Keratinocyte (primary cell): ENCODE data around the gene GRB10. TPM values are rescaled to one million over a fixed set of nuclear protein-coding genes. Genes with fewer than 3 reads are reported as not detected.

ENCODE experiments used
- DNase-seq: peaks from one replicate; pipeline ENCODE4 v3.0.0-alpha.2; 2011; ENCODE audit warnings: low read depth, missing footprints, low spot score
- FAIRE-seq: peaks from 2 replicates; lab custom pipeline; 2011; peaks lifted over from hg19 to GRCh38; lab: Jason Lieb, UNC
- H2AFZ ChIP-seq: 2 replicates; pipeline ENCODE4 v1.6.0; 2012; ENCODE audit warnings: low read length, control low read depth, inconsistent platforms; ENCODE audit not compliant: control insufficient read depth
- H3K27ac ChIP-seq: 2 replicates; pipeline ENCODE4 v1.5.1; 2011; ENCODE audit warnings: low read length; ENCODE audit not compliant: control insufficient read depth, insufficient read depth
- H3K27me3 ChIP-seq: 3 replicates; pipeline ENCODE4 v1.6.0; 2011; ENCODE audit warnings: low read length; ENCODE audit not compliant: control insufficient read depth, insufficient read depth; ENCODE audit errors: extremely low read depth
- H3K36me3 ChIP-seq, 2 experiments: 2 replicates in 1 of 2; 3 replicates in 1 of 2; pipeline ENCODE4 v1.5.1; 2011; ENCODE audit warnings: low read length in 2 of 2, mild to moderate bottlenecking in 1 of 2; ENCODE audit not compliant: control insufficient read depth in 2 of 2, insufficient read depth in 2 of 2; ENCODE audit errors: extremely low read depth in 1 of 2
- H3K4me1 ChIP-seq: 3 replicates; pipeline ENCODE4 v1.5.1; 2011; ENCODE audit warnings: low read length; ENCODE audit not compliant: control insufficient read depth, insufficient read depth; ENCODE audit errors: extremely low read depth
- H3K4me2 ChIP-seq: 3 replicates; pipeline ENCODE4 v1.6.0; 2011; ENCODE audit warnings: low read depth, low read length; ENCODE audit not compliant: control insufficient read depth, insufficient read depth; ENCODE audit errors: extremely low read depth
- H3K4me3 ChIP-seq, 3 experiments: fragments of 200-600 bp in 1 of 3; sonication (generic) in 1 of 3; 2 replicates in 2 of 3; 3 replicates in 1 of 3; pipeline ENCODE4 v1.5.1; 2011 to 2016; ENCODE audit warnings: low read length in 3 of 3, mild to moderate bottlenecking in 3 of 3, control low read depth in 2 of 3, inconsistent platforms in 1 of 3, low read depth in 1 of 3, mixed read lengths in 1 of 3, mixed run types in 1 of 3, moderate library complexity in 1 of 3; ENCODE audit not compliant: control insufficient read depth in 2 of 3, insufficient read depth in 2 of 3; ENCODE audit errors: extremely low read depth in 1 of 3
- H3K79me2 ChIP-seq: 2 replicates; pipeline ENCODE4 v1.6.0; 2012; ENCODE audit warnings: low read length; ENCODE audit not compliant: control insufficient read depth, insufficient read depth
- H3K9ac ChIP-seq: 3 replicates; pipeline ENCODE4 v1.6.0; 2011; ENCODE audit warnings: low read length; ENCODE audit not compliant: control insufficient read depth, insufficient read depth; ENCODE audit errors: extremely low read depth
- H3K9me1 ChIP-seq: 3 replicates; pipeline ENCODE4 v1.6.0; 2011; ENCODE audit warnings: low read length; ENCODE audit not compliant: control insufficient read depth, insufficient read depth; ENCODE audit errors: extremely low read depth
- H3K9me3 ChIP-seq: 2 replicates; pipeline ENCODE4 v1.5.1; 2012; ENCODE audit warnings: low read depth, low read length; ENCODE audit not compliant: control insufficient read depth
- H4K20me1 ChIP-seq: 3 replicates; pipeline ENCODE4 v1.6.0; 2011; ENCODE audit warnings: low read length; ENCODE audit not compliant: control insufficient read depth, insufficient read depth; ENCODE audit errors: extremely low read depth
- EZH2 ChIP-seq: IDR thresholded peaks from one replicate; pipeline ENCODE4 v1.6.1; 2012; ENCODE audit warnings: inconsistent platforms, mild to moderate bottlenecking, low read length, moderate library complexity
- dilution Hi-C: fragments of 300-500 bp; cut with MboI; formaldehyde crosslinking; loops from one replicate; pipeline ENCODE4 v1.7.0; 2020; ENCODE audit warnings: low sequenced_read_pairs; ENCODE audit not compliant: extremely low pct_ligation_motif_present
- polyA plus RNA-seq, 5 experiments: library from polyadenylated mRNA; depleted of rRNA in 3 of 5; stranded (reverse) in 3 of 5; stranded (forward) in 1 of 5; unstranded in 1 of 5; fragments of >200 nt; gene quantifications; 1 replicate in 1 of 5; 2 replicates in 3 of 5; 3 replicates in 1 of 5; pipeline versions ENCODE4 v1.2.1 to v1.2.3, GENCODE V29; 2011 to 2012; ENCODE audit warnings: missing spikeins in 2 of 5, low read depth in 1 of 5, low replicate concordance in 1 of 5
- TF ChIP-seq, protein P1 (sequence below), 3 experiments: IDR thresholded peaks in 1 of 3; conservative IDR thresholded peaks in 1 of 3; optimal IDR thresholded peaks in 1 of 3; 2 replicates in 2 of 3; 3 replicates in 1 of 3; pipeline versions ENCODE3 to v1.5.1; 2011; ENCODE audit warnings: low read length in 3 of 3, mild to moderate bottlenecking in 3 of 3, moderate library complexity in 2 of 3, control low read depth in 1 of 3, inconsistent platforms in 1 of 3; ENCODE audit not compliant: insufficient read depth in 2 of 3; ENCODE audit errors: extremely low read depth in 1 of 3

GRB10 gene
- polyA plus RNA-seq, 1 donor (not counting 4 experiments of a cell fraction or from before 2014, with no cell fraction given): 4.4 TPM

DNA sequence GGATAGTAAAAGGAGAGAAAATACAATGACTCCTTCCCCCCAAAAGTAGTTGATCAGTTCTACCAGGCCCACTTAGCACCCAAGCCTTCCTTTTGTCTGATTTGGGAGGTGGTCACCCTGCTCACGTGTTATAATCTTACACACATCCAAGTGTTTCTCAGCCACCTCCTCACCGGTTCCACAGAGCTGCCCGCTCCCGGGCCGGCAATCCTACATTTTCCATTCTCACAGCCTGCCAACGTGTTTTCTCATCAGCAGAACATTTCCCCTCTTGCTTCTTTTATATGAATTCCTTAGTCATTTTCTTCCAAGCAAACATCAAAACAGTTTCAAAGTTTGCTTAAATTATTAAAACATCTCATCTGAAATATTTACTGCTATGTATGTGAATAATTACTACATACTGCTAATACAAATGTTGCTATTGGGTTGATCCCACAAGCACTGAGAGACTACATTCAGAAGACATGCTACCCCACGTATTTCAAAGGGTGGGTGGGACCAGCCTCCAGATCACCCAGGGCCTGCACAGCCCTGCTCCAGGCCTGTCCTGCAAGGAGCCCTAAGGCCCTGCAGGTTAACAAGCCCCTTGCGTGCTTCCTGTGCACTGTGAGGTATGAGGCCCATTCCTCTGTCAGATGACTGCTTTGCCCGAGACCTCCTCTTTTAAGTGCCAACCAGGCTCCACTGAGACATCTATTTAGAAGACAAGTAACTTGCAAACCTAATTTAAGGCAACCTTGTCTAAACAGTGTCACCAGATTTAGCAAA, 75.3 kb downstream of the GRB10 start:
- dilution Hi-C loops: no loop called here
- H3K4me2 ChIP-seq: no peak overlapping the region

DNA sequence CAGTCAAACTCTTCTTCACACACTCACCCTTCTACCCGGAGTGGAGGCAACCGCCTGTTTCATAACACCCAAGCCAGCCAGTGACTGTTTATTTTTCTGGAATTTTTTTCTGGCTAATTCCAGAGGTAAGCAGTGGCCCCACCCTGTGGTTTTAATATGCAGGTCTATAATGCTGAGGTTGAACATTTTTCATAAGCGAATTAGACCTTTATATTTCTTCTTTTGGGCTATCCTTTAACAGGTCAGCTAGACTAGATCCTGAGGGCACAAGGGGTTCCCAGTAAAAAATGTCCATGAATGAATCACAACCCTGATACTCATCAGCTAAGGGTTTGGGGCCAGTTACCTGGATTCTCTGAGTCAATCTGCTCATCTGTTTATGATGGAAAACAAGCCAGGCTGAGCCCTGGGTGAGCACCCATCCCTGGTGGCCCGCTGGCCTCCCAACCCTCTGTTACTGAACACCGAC, 76.2 kb downstream of the GRB10 start:
- H3K4me2 ChIP-seq: no peak overlapping the region
- H3K27me3 ChIP-seq: no peaks in the 10 kb centered on the region
- H3K27ac ChIP-seq: no peak overlapping the region
- peaks cover 8% of the 10 kb centered on the region for H3K4me1 ChIP-seq
- H3K9ac ChIP-seq: no peak overlapping the region
- dilution Hi-C loops: no loop called here
- H2AFZ ChIP-seq: no peak overlapping the region
- peak; percentile 46 for FAIRE-seq
- no peaks in the 10 kb centered on the region for H3K9me3 ChIP-seq
- TF ChIP-seq, protein P1, sequence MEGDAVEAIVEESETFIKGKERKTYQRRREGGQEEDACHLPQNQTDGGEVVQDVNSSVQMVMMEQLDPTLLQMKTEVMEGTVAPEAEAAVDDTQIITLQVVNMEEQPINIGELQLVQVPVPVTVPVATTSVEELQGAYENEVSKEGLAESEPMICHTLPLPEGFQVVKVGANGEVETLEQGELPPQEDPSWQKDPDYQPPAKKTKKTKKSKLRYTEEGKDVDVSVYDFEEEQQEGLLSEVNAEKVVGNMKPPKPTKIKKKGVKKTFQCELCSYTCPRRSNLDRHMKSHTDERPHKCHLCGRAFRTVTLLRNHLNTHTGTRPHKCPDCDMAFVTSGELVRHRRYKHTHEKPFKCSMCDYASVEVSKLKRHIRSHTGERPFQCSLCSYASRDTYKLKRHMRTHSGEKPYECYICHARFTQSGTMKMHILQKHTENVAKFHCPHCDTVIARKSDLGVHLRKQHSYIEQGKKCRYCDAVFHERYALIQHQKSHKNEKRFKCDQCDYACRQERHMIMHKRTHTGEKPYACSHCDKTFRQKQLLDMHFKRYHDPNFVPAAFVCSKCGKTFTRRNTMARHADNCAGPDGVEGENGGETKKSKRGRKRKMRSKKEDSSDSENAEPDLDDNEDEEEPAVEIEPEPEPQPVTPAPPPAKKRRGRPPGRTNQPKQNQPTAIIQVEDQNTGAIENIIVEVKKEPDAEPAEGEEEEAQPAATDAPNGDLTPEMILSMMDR (optimal IDR thresholded peaks at IDR 0.05 in 1 of 3, IDR thresholded peaks at IDR 0.05 in 1 of 3, conservative IDR thresholded peaks at IDR 0.05 in 1 of 3; ENCODE audit: extremely low read depth in 1 of 3, insufficient read depth in 2 of 3, low read length in 3 of 3): no peak
- no peak for TF ChIP-seq EZH2
- H3K4me3 ChIP-seq: no peak overlapping the region
- H3K9me1 ChIP-seq: no peaks in the 10 kb centered on the region
- H3K79me2 ChIP-seq: no peaks in the 10 kb centered on the region
- H4K20me1 ChIP-seq: no peaks in the 10 kb centered on the region
- peaks cover 0 to 1% of the 10 kb centered on the region in 2 experiments for H3K36me3 ChIP-seq
- no peak for DNase-seq

More for the DNA sequence above, 75.3 kb downstream of the GRB10 start:
- Histone ChIP-seq H3K9me3 (no peaks in the 10 kb centered on the region), H3K4me3 (no peak overlapping the region), H2AFZ (no peak overlapping the region), H3K4me1 (peaks cover 9% of the 10 kb centered on the region), H3K27ac (no peak overlapping the region), H3K9me1 (no peaks in the 10 kb centered on the region), H3K9ac (no peak overlapping the region), H3K79me2 (no peaks in the 10 kb centered on the region), H4K20me1 (no peaks in the 10 kb centered on the region), H3K36me3 (peaks cover 0 to under 1% of the 10 kb centered on the region in 2 experiments), H3K27me3 (no peaks in the 10 kb centered on the region)
- FAIRE-seq (no peak), DNase-seq (no peak)
- no peak for TF ChIP-seq EZH2
- TF ChIP-seq, protein P1 (optimal IDR thresholded peaks at IDR 0.05 in 1 of 3, IDR thresholded peaks at IDR 0.05 in 1 of 3, conservative IDR thresholded peaks at IDR 0.05 in 1 of 3; ENCODE audit: extremely low read depth in 1 of 3, insufficient read depth in 2 of 3, low read length in 3 of 3): no peak
